ENCODE measurements around the gene SLX9. TPM values are rescaled to one million over a fixed set of nuclear protein-coding genes. Genes with fewer than 3 reads are reported as not detected.

The SLX9 gene
- total RNA-seq, 1 experiment from 2014 or later: 77.2 TPM

DNA sequence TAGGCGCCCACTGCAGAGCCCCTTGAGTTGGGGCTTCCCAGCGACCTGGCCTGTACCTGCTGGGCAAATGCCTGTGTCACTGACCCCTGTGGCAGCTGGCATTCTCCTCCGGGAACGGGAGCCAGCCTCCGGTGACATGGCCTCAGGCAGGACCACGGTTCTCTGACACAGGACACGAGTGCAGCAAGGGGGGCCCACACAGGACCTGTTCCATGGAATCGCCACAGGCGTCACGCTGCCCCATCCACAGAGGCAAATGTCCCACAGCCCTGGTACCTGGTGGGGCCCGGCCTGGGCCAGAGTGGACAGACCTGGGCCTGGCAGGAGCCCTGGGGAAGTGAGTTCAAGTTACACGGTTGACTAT, 21.7 kb upstream of the SLX9 start:
- POLR2A ChIA-PET: no interaction called here
- no peak overlapping the region for H3K27ac Mint-ChIP-seq
- no peaks in the 10 kb centered on the region for H3K9me3 Mint-ChIP-seq
- CTCF ChIA-PET: interaction anchor here (0.9 to 1.5 kb wide), 2 partner anchors 11 to 219 kb away, joined by 3 read pairs; no protein-coding TSS in a partner anchor
- H3K4me1 Mint-ChIP-seq: 0 out of 2 replicates have a peak, but pooled peaks cover 4% of the 10 kb centered on the region
- ATAC-seq (no peak), DNase-seq (ENCODE audit: low spot score) (no peak)
- H3K36me3 Mint-ChIP-seq: no peaks in the 10 kb centered on the region
- no peak overlapping the region for H3K4me3 Mint-ChIP-seq
- no peaks in the 10 kb centered on the region; the same call in 1 of the 2 replicates for H3K27me3 Mint-ChIP-seq (ENCODE audit: low read depth)
- no peak for TF ChIP-seq CBFB (CRISPR knock-in tag; IDR thresholded peaks at IDR 0.05; ENCODE audit: low read depth)
- TF ChIP-seq, protein P1, sequence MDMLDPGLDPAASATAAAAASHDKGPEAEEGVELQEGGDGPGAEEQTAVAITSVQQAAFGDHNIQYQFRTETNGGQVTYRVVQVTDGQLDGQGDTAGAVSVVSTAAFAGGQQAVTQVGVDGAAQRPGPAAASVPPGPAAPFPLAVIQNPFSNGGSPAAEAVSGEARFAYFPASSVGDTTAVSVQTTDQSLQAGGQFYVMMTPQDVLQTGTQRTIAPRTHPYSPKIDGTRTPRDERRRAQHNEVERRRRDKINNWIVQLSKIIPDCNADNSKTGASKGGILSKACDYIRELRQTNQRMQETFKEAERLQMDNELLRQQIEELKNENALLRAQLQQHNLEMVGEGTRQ (CRISPR knock-in tag; IDR thresholded peaks at IDR 0.05): no peak
- TF ChIP-seq SOX15 (CRISPR knock-in tag; IDR thresholded peaks at IDR 0.05): no peak
- TF ChIP-seq PRRX2 (CRISPR knock-in tag; IDR thresholded peaks at IDR 0.05): no peak
- TF ChIP-seq EMX1 (CRISPR knock-in tag; IDR thresholded peaks at IDR 0.05): no peak
- TF ChIP-seq ZNF219 (CRISPR knock-in tag; IDR thresholded peaks at IDR 0.05; ENCODE audit: borderline replicate concordance): no peak
- TF ChIP-seq ZNF281 (CRISPR knock-in tag; IDR thresholded peaks at IDR 0.05): no peak
- TF ChIP-seq NR1H2 (CRISPR knock-in tag; IDR thresholded peaks at IDR 0.05): no peak
- TF ChIP-seq HMGA2 (CRISPR knock-in tag; IDR thresholded peaks at IDR 0.05): no peak
- TF ChIP-seq, protein P2, sequence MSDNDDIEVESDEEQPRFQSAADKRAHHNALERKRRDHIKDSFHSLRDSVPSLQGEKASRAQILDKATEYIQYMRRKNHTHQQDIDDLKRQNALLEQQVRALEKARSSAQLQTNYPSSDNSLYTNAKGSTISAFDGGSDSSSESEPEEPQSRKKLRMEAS (CRISPR knock-in tag; IDR thresholded peaks at IDR 0.05): no peak
- TF ChIP-seq ZNF263 (CRISPR knock-in tag; IDR thresholded peaks at IDR 0.05; ENCODE audit: low read depth): no peak
- TF ChIP-seq, protein P3, sequence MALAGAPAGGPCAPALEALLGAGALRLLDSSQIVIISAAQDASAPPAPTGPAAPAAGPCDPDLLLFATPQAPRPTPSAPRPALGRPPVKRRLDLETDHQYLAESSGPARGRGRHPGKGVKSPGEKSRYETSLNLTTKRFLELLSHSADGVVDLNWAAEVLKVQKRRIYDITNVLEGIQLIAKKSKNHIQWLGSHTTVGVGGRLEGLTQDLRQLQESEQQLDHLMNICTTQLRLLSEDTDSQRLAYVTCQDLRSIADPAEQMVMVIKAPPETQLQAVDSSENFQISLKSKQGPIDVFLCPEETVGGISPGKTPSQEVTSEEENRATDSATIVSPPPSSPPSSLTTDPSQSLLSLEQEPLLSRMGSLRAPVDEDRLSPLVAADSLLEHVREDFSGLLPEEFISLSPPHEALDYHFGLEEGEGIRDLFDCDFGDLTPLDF (CRISPR knock-in tag; IDR thresholded peaks at IDR 0.05): no peak
- no peak for TF ChIP-seq PREB (CRISPR knock-in tag; IDR thresholded peaks at IDR 0.05; ENCODE audit: borderline replicate concordance)
- TF ChIP-seq MYBL2 (CRISPR knock-in tag; IDR thresholded peaks at IDR 0.05): no peak
- TF ChIP-seq ZNF317 (CRISPR knock-in tag; IDR thresholded peaks at IDR 0.05; ENCODE audit: borderline replicate concordance, low read depth): no peak
- TF ChIP-seq, protein P4, sequence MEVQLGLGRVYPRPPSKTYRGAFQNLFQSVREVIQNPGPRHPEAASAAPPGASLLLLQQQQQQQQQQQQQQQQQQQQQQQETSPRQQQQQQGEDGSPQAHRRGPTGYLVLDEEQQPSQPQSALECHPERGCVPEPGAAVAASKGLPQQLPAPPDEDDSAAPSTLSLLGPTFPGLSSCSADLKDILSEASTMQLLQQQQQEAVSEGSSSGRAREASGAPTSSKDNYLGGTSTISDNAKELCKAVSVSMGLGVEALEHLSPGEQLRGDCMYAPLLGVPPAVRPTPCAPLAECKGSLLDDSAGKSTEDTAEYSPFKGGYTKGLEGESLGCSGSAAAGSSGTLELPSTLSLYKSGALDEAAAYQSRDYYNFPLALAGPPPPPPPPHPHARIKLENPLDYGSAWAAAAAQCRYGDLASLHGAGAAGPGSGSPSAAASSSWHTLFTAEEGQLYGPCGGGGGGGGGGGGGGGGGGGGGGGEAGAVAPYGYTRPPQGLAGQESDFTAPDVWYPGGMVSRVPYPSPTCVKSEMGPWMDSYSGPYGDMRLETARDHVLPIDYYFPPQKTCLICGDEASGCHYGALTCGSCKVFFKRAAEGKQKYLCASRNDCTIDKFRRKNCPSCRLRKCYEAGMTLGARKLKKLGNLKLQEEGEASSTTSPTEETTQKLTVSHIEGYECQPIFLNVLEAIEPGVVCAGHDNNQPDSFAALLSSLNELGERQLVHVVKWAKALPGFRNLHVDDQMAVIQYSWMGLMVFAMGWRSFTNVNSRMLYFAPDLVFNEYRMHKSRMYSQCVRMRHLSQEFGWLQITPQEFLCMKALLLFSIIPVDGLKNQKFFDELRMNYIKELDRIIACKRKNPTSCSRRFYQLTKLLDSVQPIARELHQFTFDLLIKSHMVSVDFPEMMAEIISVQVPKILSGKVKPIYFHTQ (CRISPR knock-in tag; IDR thresholded peaks at IDR 0.05): no peak
- no peak for TF ChIP-seq KAT7 (CRISPR knock-in tag; IDR thresholded peaks at IDR 0.05; ENCODE audit: borderline replicate concordance)
- no peak for TF ChIP-seq MXD4 (CRISPR knock-in tag; IDR thresholded peaks at IDR 0.05; ENCODE audit: borderline replicate concordance)
